PC-3 (cell line): ENCODE measurements around the gene NPEPL1.

Experiments
- CTCF ChIP-seq: fragments of 300-600 bp; sonication (generic); conservative IDR thresholded peaks from 2 replicates; pipeline ENCODE4 v1.5.1; 2017; ENCODE audit warnings: antibody characterized with exemption, low read depth, mild to moderate bottlenecking, low read length
- EZH2 ChIP-seq: fragments of 300-600 bp; sonication (generic); IDR thresholded peaks from one replicate; pipeline ENCODE4 v1.6.1; 2017; ENCODE audit warnings: antibody characterized with exemption, mild to moderate bottlenecking, low read length; ENCODE audit not compliant: unreplicated experiment
- EZH2phosphoT487 ChIP-seq: fragments of 300-600 bp; sonication (generic); IDR thresholded peaks from 2 replicates; pipeline ENCODE4 v1.6.1; 2018; ENCODE audit warnings: mild to moderate bottlenecking, antibody characterized with exemption, low read length, borderline replicate concordance

GRCh38 chr20:58692579-58693225 is at the start of gene NPEPL1:
- TF ChIP-seq EZH2 (no peak), CTCF (no peak), EZH2phosphoT487 (no peak)
